K562 (cell line): ENCODE data around the gene NDUFS8. TPM values are rescaled to one million over a fixed set of nuclear protein-coding genes. Genes with fewer than 3 reads are reported as not detected.

Experiments
- ATF7 ChIP-seq: fragments of 450-650 bp; IDR thresholded peaks from 2 replicates; pipeline ENCODE4 v1.7.1; 2014; ENCODE audit warnings: mild to moderate bottlenecking, moderate library complexity
- CBX8 ChIP-seq: fragments of 200-600 bp; sonication (generic); IDR thresholded peaks from 2 replicates; pipeline ENCODE4 v1.6.1; 2012; ENCODE audit warnings: borderline replicate concordance, mixed run types, low read depth, mild to moderate bottlenecking, moderate library complexity, mixed read lengths, low read length, control low read depth, inconsistent platforms; ENCODE audit not compliant: poor library complexity, severe bottlenecking; ENCODE audit errors: extremely low read depth
- FOXK1 ChIP-seq: sonication (generic); formaldehyde crosslinking; IDR thresholded peaks from 2 replicates; pipeline ENCODE4 v1.8.0; 2022; ENCODE audit warnings: missing genetic modification reagents, mild to moderate bottlenecking, borderline replicate concordance
- HCFC1 ChIP-seq: IDR thresholded peaks from 2 replicates; pipeline ENCODE4 v1.6.1; 2012; ENCODE audit warnings: low read depth, low read length, improper control_type of control experiment
- KAT8 ChIP-seq: fragments of 450-650 bp; IDR thresholded peaks from 2 replicates; pipeline ENCODE4 v1.6.1; 2016; ENCODE audit warnings: low read depth, mild to moderate bottlenecking
- MECOM ChIP-seq: fragments of 250-450 bp; sonication (Bioruptor Pico); IDR thresholded peaks from 2 replicates; pipeline ENCODE4 v1.8.0; 2022; ENCODE audit warnings: inconsistent platforms
- POLR2AphosphoS5 ChIP-seq: IDR thresholded peaks from 2 replicates; pipeline ENCODE4 v1.6.1; 2011; ENCODE audit warnings: mild to moderate bottlenecking, low read depth, low read length, moderate library complexity; ENCODE audit not compliant: control insufficient read depth, insufficient read depth
- RBFOX2 ChIP-seq: fragments of 200-400 bp; formaldehyde crosslinking; IDR thresholded peaks from 2 replicates; pipeline ENCODE4 v1.6.1; 2017; ENCODE audit warnings: low read depth, mild to moderate bottlenecking, low read length, moderate library complexity
- REST ChIP-seq, 2 experiments: fragments of 450-650 bp; formaldehyde crosslinking in 1 of 2; IDR thresholded peaks; 2 replicates each; pipeline versions ENCODE4 v1.4.0 to v1.6.1; 2014 to 2020; ENCODE audit warnings: mild to moderate bottlenecking in 2 of 2, borderline replicate concordance in 1 of 2, low read depth in 1 of 2
- RUNX1 ChIP-seq: sonication (generic); IDR thresholded peaks from 2 replicates; pipeline ENCODE4 v1.6.1; 2016; ENCODE audit warnings: antibody characterized with exemption, low read depth
- SIN3A ChIP-seq, 2 experiments: fragments of 150-350 bp in 1 of 2; IDR thresholded peaks; 2 replicates each; pipeline ENCODE4 v1.6.1; 2011 to 2016; ENCODE audit warnings: borderline replicate concordance in 2 of 2, low read depth in 2 of 2, low read length in 2 of 2, mild to moderate bottlenecking in 2 of 2, moderate library complexity in 2 of 2; ENCODE audit not compliant: control insufficient read depth in 1 of 2
- SMAD4 ChIP-seq: fragments of 250-450 bp; sonication (Bioruptor Pico); conservative IDR thresholded peaks from 2 replicates; pipeline ENCODE4 v1.8.0; 2021; ENCODE audit warnings: inconsistent platforms, mild to moderate bottlenecking, moderate library complexity
- TRIM24 ChIP-seq, 2 experiments: fragments of 450-650 bp; IDR thresholded peaks; 2 replicates each; pipeline ENCODE4 v1.6.1; 2016
- WHSC1 ChIP-seq: IDR thresholded peaks from one replicate; pipeline ENCODE4 v1.6.1; 2012; ENCODE audit warnings: low read length, control low read depth, inconsistent platforms
- ZBTB9 ChIP-seq: fragments of 450-650 bp; formaldehyde crosslinking; IDR thresholded peaks from 2 replicates; pipeline ENCODE4 v1.4.0; 2020; ENCODE audit warnings: mild to moderate bottlenecking, moderate library complexity
- ZNF174 ChIP-seq: fragments of 250-450 bp; sonication (Bioruptor Pico); IDR thresholded peaks from 2 replicates; pipeline ENCODE4 v1.4.0; 2020; ENCODE audit warnings: mild to moderate bottlenecking
- polyA plus RNA-seq, 8 experiments: library from polyadenylated mRNA; depleted of rRNA in 4 of 8; stranded (reverse) in 5 of 8; unstranded in 3 of 8; fragments of >200 nt; fragmentation: Nextera tagmentation in 2 of 8; fragmentation: Illumina TruSeq in 1 of 8; extraction: Ambion mirVana in 2 of 8; extraction: Trizol in 1 of 8; gene quantifications; 2 replicates each; pipeline versions ENCODE4 v1.2.1 to v1.2.3, GENCODE V29; 2011 to 2014; ENCODE audit warnings: inconsistent platforms in 1 of 8, missing spikeins in 1 of 8
- total RNA-seq, 7 experiments: library from RNA; depleted of rRNA in 6 of 7; stranded (reverse); fragments of >200 nt in 6 of 7; fragmentation: Illumina TruSeq in 2 of 7; extraction: Trizol in 2 of 7; gene quantifications; 2 replicates each; pipeline versions ENCODE4 v1.2.1 to v1.2.3, GENCODE V29; 2011 to 2021; ENCODE audit warnings: low replicate concordance in 1 of 7

Gene NDUFS8
- total and polyA plus RNA-seq, 9 of the 15 experiments (the other 6 are each of a cell fraction or from before 2014, with no cell fraction given), result 36.5 to 351 (median 101) TPM

- TF ChIP-seq REST (IDR thresholded peaks at IDR 0.05; ENCODE audit: borderline replicate concordance) (no peak), REST (CRISPR knock-in tag; IDR thresholded peaks at IDR 0.05; ENCODE audit: low read depth) (peak; percentile 65; the same call in 1 of the 2 replicates), FOXK1 (CRISPR knock-in tag) (no peak), HCFC1 (peak; percentile 52), POLR2AphosphoS5 (peak; percentile 59), ZBTB9 (CRISPR knock-in tag) (no peak), KAT8 (no peak), MECOM (no peak), CBX8 (no peak), SIN3A (IDR thresholded peaks at IDR 0.05; ENCODE audit: borderline replicate concordance in 2 of 2, control insufficient read depth in 1 of 2, low read depth in 2 of 2, low read length in 2 of 2) (no peak; a peak in 2 of 4 replicates), RBFOX2 (peak; percentile 92), ATF7 (peak; percentile 61; the same call in 1 of the 2 replicates), ZNF174 (CRISPR knock-in tag) (no peak), RUNX1 (no peak), WHSC1 (no peak), SMAD4 (CRISPR knock-in tag) (0 out of 2 replicates have a peak, but pooled peaks have one; percentile 48), TRIM24 (IDR thresholded peaks at IDR 0.05) (no peak)
These were observed at the start of gene NDUFS8 (continued) for GRCh38 chr11:68030318-68031143.
